GM23338 (cell line): ENCODE measurements around the gene ELOVL7. TPM values are rescaled to one million over a fixed set of nuclear protein-coding genes. Genes with fewer than 3 reads are reported as not detected.

Experiments
- ATAC-seq: fragments of 200-7000 bp; cut with Tn5 transposase; 3 replicates; pipeline ENCODE4 v1.9.1; 2020
- DNase-seq: peaks from one replicate; pipeline ENCODE4 v3.0.0-alpha.2; 2015; ENCODE audit warnings: low spot score
- H2AFZ ChIP-seq: fragments of 200-600 bp; sonication (generic); 2 replicates; pipeline ENCODE4 v1.8.0; 2016; ENCODE audit warnings: antibody characterized with exemption, mild to moderate bottlenecking, moderate library complexity
- H3F3A ChIP-seq: fragments of 200-600 bp; sonication (generic); replicated peaks from 2 replicates; pipeline ENCODE4 v1.8.0; 2017; ENCODE audit warnings: antibody characterized with exemption, mixed run types, low read depth
- H3K27ac ChIP-seq: fragments of 200-600 bp; sonication (generic); 2 replicates; pipeline ENCODE4 v1.6.1; 2016; ENCODE audit warnings: low read depth
- H3K27me3 ChIP-seq: fragments of 200-600 bp; sonication (generic); 2 replicates; pipeline ENCODE4 v1.8.0; 2016; ENCODE audit warnings: mild to moderate bottlenecking, mixed run types, moderate library complexity; ENCODE audit not compliant: insufficient read depth
- H3K36me3 ChIP-seq: fragments of 200-600 bp; sonication (generic); 2 replicates; pipeline ENCODE4 v1.8.0; 2016; ENCODE audit warnings: mild to moderate bottlenecking; ENCODE audit not compliant: insufficient read depth
- H3K4me1 ChIP-seq: fragments of 200-600 bp; sonication (generic); 2 replicates; pipeline ENCODE4 v1.8.0; 2016; ENCODE audit warnings: mild to moderate bottlenecking, moderate library complexity; ENCODE audit not compliant: insufficient read depth
- H3K4me2 ChIP-seq: fragments of 200-600 bp; sonication (generic); 2 replicates; pipeline ENCODE4 v1.7.1; 2017; ENCODE audit warnings: mixed run types
- H3K4me3 ChIP-seq: fragments of 200-600 bp; sonication (generic); 2 replicates; pipeline ENCODE4 v1.6.1; 2016; ENCODE audit warnings: mixed run types
- H3K79me2 ChIP-seq: fragments of 200-600 bp; sonication (generic); replicated peaks from 2 replicates; pipeline ENCODE4 v1.8.0; 2017; ENCODE audit warnings: mild to moderate bottlenecking; ENCODE audit not compliant: insufficient read depth
- H3K9me2 ChIP-seq: fragments of 200-600 bp; sonication (generic); 2 replicates; pipeline ENCODE4 v1.8.0; 2017; ENCODE audit not compliant: insufficient read depth
- H4K20me1 ChIP-seq: fragments of 200-600 bp; sonication (generic); replicated peaks from 2 replicates; pipeline ENCODE4 v1.8.0; 2017; ENCODE audit warnings: mild to moderate bottlenecking; ENCODE audit not compliant: insufficient read depth
- H3K27ac Mint-ChIP-seq: 2 replicates; pipeline ENCODE4 v1.8.0; 2020; ENCODE audit warnings: inconsistent platforms, mild to moderate bottlenecking, moderate library complexity, mixed read lengths
- H3K27me3 Mint-ChIP-seq: 3 replicates; pipeline ENCODE4 v1.8.0; 2022; ENCODE audit warnings: low read depth, mild to moderate bottlenecking, moderate library complexity, mixed read lengths, inconsistent platforms; ENCODE audit not compliant: insufficient read depth, poor library complexity
- H3K36me3 Mint-ChIP-seq: 3 replicates; pipeline ENCODE4 v1.8.0; 2021; ENCODE audit warnings: low read depth, mild to moderate bottlenecking, inconsistent platforms, moderate library complexity, mixed read lengths
- H3K4me1 Mint-ChIP-seq: 3 replicates; pipeline ENCODE4 v1.8.0; 2020; ENCODE audit warnings: mild to moderate bottlenecking, inconsistent platforms, mixed read lengths
- H3K4me3 Mint-ChIP-seq: 3 replicates; pipeline ENCODE4 v1.8.0; 2021; ENCODE audit warnings: moderate library complexity, mild to moderate bottlenecking, inconsistent platforms, mixed read lengths
- H3K9me3 Mint-ChIP-seq: 3 replicates; pipeline ENCODE4 v1.8.0; 2020; ENCODE audit warnings: moderate library complexity, mild to moderate bottlenecking, inconsistent platforms, mixed read lengths
- CREB1 ChIP-seq: fragments of 250-450 bp; sonication (Bioruptor Pico); IDR thresholded peaks from 2 replicates; pipeline ENCODE4 v1.5.0; 2020; ENCODE audit warnings: low read depth, mild to moderate bottlenecking, moderate library complexity
- EZH2 ChIP-seq: fragments of 200-600 bp; sonication (generic); IDR thresholded peaks from one replicate; pipeline ENCODE4 v1.8.0; 2017; ENCODE audit warnings: antibody characterized with exemption, mild to moderate bottlenecking, low read depth; ENCODE audit not compliant: unreplicated experiment
- EZH2phosphoT487 ChIP-seq: fragments of 200-600 bp; sonication (generic); IDR thresholded peaks from one replicate; pipeline ENCODE4 v1.8.1; 2018; ENCODE audit warnings: antibody characterized with exemption; ENCODE audit not compliant: unreplicated experiment
- JUNB ChIP-seq: IDR thresholded peaks from one replicate; pipeline ENCODE4 v1.6.1; 2016; ENCODE audit warnings: antibody characterized with exemption; ENCODE audit not compliant: unreplicated experiment
- NANOG ChIP-seq: IDR thresholded peaks from 2 replicates; pipeline ENCODE4 v1.6.1; 2016; ENCODE audit warnings: antibody characterized with exemption, borderline replicate concordance
- POLR2AphosphoS5 ChIP-seq: IDR thresholded peaks from 2 replicates; pipeline ENCODE4 v1.6.1; 2016; ENCODE audit warnings: antibody characterized with exemption, low read depth
- STAT1 ChIP-seq: IDR thresholded peaks from one replicate; pipeline ENCODE4 v1.6.1; 2016; ENCODE audit warnings: antibody characterized with exemption; ENCODE audit not compliant: unreplicated experiment
- ZNF114 ChIP-seq: fragments of 250-450 bp; sonication (Bioruptor Pico); IDR thresholded peaks from 2 replicates; pipeline ENCODE4 v1.5.0; 2020; ENCODE audit warnings: mild to moderate bottlenecking, moderate library complexity
- ZNF331 ChIP-seq: fragments of 250-450 bp; sonication (Bioruptor Pico); IDR thresholded peaks from 2 replicates; pipeline ENCODE4 v1.5.0; 2020; ENCODE audit warnings: low read depth, mild to moderate bottlenecking, moderate library complexity
- polyA plus RNA-seq: library from polyadenylated mRNA; unstranded; fragments of >200 nt; fragmentation: Nextera tagmentation; extraction: Ambion mirVana; gene quantifications from 2 replicates; pipeline ENCODE4 v1.2.1, GENCODE V29; 2016
- total RNA-seq: library from RNA; depleted of rRNA; stranded (reverse); fragments of >200 nt; shearing (Covaris generic); gene quantifications from 2 replicates; pipeline ENCODE4 v1.2.3, GENCODE V29; 2014
- TF ChIP-seq, protein P1 (sequence below), 2 experiments: fragments of 200-600 bp in 1 of 2; sonication (generic) in 1 of 2; conservative IDR thresholded peaks; 2 replicates each; pipeline versions ENCODE4 v1.5.1 to v1.6.1; 2016 to 2017; ENCODE audit warnings: antibody characterized with exemption in 2 of 2, low read depth in 2 of 2, mild to moderate bottlenecking in 2 of 2, moderate library complexity in 1 of 2
- TF ChIP-seq, protein P2 (sequence below): IDR thresholded peaks from 2 replicates; pipeline ENCODE4 v1.6.1; 2016; ENCODE audit warnings: antibody characterized with exemption
- TF ChIP-seq, protein P3 (sequence below): fragments of 250-450 bp; sonication (Bioruptor Pico); IDR thresholded peaks from 2 replicates; pipeline ENCODE4 v1.5.0; 2020; ENCODE audit warnings: mild to moderate bottlenecking, moderate library complexity

The ELOVL7 gene
- total and polyA plus RNA-seq, 2 experiments from 2014 or later: 2.3 to 7.0 TPM

DNA sequence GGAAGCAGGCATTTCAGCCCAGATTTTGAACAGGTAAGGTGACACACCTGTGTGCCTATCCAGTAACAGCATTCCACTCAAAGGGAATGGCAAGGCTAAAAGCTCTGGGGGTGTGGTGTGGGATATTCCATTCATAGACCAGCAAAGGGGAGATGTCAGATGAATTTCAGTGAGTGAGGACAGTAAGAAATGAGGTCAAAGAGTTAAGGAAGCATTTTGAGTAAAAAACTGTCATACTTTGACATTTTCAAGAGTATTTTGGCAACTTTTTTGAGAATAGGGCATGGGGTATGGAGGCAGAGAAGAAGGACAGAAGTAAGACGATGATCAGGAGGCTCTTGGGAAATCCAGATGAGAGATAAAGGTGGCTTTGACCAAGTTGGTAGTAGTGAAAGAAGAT is 2.2 kb upstream of the ELOVL7 start:
- Mint-ChIP-seq H3K4me1 (peaks cover 23% of the 10 kb centered on the region), H3K27me3 (peaks cover 22% of the 10 kb centered on the region), H3K36me3 (no peaks in the 10 kb centered on the region; the same call in 2 of the 3 replicates), H3K4me3 (no peak overlapping the region), H3K27ac (no peak overlapping the region), H3K9me3 (no peaks in the 10 kb centered on the region)
- DNase-seq (no peak), ATAC-seq (no peak)
- peaks cover 10% of the 10 kb centered on the region; the same call in 1 of the 2 replicates for H4K20me1 ChIP-seq
- no peaks in the 10 kb centered on the region for H3K36me3 ChIP-seq
- peaks cover 9% of the 10 kb centered on the region for H3K79me2 ChIP-seq
- TF ChIP-seq, protein P1, sequence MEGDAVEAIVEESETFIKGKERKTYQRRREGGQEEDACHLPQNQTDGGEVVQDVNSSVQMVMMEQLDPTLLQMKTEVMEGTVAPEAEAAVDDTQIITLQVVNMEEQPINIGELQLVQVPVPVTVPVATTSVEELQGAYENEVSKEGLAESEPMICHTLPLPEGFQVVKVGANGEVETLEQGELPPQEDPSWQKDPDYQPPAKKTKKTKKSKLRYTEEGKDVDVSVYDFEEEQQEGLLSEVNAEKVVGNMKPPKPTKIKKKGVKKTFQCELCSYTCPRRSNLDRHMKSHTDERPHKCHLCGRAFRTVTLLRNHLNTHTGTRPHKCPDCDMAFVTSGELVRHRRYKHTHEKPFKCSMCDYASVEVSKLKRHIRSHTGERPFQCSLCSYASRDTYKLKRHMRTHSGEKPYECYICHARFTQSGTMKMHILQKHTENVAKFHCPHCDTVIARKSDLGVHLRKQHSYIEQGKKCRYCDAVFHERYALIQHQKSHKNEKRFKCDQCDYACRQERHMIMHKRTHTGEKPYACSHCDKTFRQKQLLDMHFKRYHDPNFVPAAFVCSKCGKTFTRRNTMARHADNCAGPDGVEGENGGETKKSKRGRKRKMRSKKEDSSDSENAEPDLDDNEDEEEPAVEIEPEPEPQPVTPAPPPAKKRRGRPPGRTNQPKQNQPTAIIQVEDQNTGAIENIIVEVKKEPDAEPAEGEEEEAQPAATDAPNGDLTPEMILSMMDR (conservative IDR thresholded peaks at IDR 0.05; ENCODE audit: low read depth in 2 of 2): no peak
- TF ChIP-seq NANOG (no peak), JUNB (no peak), ZNF331 (CRISPR knock-in tag) (no peak), ZNF114 (CRISPR knock-in tag) (no peak), EZH2phosphoT487 (no peak), EZH2 (no peak), CREB1 (no peak), STAT1 (no peak), POLR2AphosphoS5 (no peak)
- TF ChIP-seq, protein P2, sequence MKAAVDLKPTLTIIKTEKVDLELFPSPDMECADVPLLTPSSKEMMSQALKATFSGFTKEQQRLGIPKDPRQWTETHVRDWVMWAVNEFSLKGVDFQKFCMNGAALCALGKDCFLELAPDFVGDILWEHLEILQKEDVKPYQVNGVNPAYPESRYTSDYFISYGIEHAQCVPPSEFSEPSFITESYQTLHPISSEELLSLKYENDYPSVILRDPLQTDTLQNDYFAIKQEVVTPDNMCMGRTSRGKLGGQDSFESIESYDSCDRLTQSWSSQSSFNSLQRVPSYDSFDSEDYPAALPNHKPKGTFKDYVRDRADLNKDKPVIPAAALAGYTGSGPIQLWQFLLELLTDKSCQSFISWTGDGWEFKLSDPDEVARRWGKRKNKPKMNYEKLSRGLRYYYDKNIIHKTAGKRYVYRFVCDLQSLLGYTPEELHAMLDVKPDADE: no peak
- TF ChIP-seq, protein P3, sequence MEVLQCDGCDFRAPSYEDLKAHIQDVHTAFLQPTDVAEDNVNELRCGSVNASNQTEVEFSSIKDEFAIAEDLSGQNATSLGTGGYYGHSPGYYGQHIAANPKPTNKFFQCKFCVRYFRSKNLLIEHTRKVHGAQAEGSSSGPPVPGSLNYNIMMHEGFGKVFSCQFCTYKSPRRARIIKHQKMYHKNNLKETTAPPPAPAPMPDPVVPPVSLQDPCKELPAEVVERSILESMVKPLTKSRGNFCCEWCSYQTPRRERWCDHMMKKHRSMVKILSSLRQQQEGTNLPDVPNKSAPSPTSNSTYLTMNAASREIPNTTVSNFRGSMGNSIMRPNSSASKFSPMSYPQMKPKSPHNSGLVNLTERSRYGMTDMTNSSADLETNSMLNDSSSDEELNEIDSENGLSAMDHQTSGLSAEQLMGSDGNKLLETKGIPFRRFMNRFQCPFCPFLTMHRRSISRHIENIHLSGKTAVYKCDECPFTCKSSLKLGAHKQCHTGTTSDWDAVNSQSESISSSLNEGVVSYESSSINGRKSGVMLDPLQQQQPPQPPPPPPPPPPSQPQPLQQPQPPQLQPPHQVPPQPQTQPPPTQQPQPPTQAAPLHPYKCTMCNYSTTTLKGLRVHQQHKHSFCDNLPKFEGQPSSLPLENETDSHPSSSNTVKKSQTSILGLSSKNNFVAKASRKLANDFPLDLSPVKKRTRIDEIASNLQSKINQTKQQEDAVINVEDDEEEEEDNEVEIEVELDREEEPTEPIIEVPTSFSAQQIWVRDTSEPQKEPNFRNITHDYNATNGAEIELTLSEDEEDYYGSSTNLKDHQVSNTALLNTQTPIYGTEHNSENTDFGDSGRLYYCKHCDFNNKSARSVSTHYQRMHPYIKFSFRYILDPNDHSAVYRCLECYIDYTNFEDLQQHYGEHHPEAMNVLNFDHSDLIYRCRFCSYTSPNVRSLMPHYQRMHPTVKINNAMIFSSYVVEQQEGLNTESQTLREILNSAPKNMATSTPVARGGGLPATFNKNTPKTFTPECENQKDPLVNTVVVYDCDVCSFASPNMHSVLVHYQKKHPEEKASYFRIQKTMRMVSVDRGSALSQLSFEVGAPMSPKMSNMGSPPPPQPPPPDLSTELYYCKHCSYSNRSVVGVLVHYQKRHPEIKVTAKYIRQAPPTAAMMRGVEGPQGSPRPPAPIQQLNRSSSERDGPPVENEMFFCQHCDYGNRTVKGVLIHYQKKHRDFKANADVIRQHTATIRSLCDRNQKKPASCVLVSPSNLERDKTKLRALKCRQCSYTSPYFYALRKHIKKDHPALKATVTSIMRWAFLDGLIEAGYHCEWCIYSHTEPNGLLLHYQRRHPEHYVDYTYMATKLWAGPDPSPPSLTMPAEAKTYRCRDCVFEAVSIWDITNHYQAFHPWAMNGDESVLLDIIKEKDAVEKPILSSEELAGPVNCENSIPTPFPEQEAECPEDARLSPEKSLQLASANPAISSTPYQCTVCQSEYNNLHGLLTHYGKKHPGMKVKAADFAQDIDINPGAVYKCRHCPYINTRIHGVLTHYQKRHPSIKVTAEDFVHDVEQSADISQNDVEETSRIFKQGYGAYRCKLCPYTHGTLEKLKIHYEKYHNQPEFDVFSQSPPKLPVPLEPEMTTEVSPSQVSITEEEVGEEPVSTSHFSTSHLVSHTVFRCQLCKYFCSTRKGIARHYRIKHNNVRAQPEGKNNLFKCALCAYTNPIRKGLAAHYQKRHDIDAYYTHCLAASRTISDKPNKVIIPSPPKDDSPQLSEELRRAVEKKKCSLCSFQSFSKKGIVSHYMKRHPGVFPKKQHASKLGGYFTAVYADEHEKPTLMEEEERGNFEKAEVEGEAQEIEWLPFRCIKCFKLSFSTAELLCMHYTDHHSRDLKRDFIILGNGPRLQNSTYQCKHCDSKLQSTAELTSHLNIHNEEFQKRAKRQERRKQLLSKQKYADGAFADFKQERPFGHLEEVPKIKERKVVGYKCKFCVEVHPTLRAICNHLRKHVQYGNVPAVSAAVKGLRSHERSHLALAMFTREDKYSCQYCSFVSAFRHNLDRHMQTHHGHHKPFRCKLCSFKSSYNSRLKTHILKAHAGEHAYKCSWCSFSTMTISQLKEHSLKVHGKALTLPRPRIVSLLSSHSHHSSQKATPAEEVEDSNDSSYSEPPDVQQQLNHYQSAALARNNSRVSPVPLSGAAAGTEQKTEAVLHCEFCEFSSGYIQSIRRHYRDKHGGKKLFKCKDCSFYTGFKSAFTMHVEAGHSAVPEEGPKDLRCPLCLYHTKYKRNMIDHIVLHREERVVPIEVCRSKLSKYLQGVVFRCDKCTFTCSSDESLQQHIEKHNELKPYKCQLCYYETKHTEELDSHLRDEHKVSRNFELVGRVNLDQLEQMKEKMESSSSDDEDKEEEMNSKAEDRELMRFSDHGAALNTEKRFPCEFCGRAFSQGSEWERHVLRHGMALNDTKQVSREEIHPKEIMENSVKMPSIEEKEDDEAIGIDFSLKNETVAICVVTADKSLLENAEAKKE (CRISPR knock-in tag): no peak
- no peak overlapping the region for H2AFZ ChIP-seq
- H3K4me2 ChIP-seq: no peak overlapping the region
- H3K4me3 ChIP-seq: no peak overlapping the region
- no peaks in the 10 kb centered on the region for H3K9me2 ChIP-seq
- peaks cover 21% of the 10 kb centered on the region for H3K27me3 ChIP-seq
- 0 out of 2 replicates have a peak, but pooled peaks cover 4% of the 10 kb centered on the region for H3F3A ChIP-seq
- H3K4me1 ChIP-seq: peaks cover 19% of the 10 kb centered on the region
- H3K27ac ChIP-seq: no peak overlapping the region
